Measurements from ENCODE around the gene YTHDF1.

YTHDF1 gene

DNA sequence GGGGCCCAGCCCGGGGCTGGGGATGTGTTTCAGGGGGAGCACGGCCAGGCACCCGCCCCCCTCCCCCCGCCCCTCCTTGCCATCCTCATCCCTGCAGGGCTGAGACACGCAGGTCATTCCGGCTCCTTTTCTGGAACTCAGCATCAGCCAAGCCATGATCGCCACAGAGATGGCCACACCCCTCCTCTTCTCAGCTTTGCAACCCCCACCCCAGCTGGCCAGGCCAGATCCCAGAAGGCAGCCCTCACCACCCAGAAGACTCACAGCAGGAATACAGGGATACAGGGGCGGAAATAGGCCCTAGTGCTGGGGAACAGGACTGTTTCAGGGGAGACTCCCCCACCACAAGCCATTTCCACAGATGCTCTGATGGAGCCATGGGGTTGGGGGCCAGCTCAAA, 33.5 kb downstream of the YTHDF1 start:
- no peak for DNase-seq

DNA sequence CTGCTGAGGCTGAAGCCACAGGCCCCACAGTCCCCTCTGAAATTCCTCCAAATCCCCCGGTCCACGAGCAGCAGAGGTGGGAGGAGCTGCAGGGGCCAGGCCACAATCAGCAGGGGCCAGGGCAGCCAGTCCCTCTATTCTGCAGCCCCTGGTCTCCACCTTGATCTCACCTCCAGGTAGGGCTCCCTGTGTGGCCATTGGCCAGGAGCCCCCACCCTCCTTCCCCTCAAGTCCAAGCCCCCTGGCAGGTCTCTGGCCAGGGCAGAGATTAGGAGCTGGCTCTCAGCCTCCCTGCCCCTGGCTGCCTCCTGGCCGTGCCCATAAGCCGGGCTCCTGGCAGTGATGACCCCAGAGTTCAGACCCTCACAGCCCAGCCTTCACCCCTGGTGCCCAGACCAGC, 34.7 kb downstream of the YTHDF1 start:
- no peak for DNase-seq

DNA sequence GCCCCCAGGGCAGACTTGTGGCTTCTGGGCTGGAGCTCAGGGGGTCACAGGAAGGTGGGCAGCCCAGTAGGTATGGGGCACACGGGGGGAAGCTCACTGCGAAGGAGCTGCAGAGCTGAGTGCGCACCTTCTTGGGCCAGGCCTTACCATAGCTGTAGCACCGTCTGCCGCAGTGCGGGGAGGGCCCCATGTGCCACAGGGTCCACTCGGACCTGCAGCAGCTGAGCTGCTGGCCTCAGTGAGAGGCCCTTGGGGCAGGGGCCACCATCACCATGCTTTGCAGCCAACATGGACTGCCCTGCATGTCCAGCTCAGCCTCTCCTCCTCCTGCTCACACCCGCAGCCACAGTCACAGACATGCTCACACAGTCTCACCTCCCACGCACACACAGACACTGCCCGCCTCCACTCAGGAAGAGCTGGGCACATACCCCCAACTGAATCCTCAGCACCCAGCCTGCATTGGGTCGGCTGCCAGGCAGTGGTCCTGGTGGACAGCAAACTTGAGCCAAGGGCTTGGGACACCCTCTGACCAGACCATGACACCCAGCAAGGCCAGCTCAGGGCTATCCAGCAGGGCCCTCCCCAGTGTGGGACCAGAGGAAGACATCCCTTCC, 35.3 kb downstream of the YTHDF1 start:
- DNase-seq, result no peak

DNA sequence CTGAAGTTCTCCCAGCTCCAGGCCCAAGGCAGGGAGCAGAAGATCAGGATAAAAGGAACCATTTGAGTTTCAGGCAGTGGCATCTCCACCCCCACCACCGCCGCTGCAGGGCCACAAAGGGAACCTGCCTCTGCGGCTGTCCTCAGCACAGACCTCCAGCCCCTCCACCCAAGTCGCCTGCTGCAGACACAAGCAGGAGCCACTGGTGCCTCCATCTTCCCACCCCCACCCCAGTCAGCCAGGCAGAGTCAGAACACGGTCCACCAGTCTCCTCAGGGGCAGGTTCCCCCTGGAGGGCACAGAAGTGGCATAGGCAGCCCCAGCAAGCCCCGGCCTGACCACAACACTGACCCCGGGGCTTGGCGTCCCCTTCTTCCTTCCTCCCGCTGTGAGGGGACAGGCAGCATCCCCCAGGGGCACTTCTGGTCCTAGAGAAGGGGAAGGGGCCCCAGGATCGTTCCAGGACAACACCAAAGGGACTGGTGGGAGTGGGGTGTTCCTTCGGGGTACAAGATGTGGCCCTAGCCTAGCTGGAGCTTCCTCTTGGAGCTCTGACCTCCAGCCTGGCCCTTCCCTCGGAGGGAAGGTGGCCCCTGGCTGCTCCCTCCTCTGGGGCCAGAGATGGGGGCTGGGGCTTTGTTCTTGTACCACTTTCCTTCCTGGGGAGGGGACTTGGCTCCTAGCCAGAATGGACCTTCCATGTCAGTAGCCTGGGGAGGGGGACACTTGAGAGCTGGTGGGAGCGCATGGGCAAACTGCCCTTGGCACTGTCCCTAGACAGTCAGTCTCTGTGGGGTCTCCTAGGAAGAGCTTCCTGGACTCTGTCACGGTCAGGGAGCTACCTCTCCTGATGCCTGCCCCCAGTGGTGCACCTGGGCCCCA, 36.0 kb downstream of the YTHDF1 start:
- no peak for DNase-seq

DNA sequence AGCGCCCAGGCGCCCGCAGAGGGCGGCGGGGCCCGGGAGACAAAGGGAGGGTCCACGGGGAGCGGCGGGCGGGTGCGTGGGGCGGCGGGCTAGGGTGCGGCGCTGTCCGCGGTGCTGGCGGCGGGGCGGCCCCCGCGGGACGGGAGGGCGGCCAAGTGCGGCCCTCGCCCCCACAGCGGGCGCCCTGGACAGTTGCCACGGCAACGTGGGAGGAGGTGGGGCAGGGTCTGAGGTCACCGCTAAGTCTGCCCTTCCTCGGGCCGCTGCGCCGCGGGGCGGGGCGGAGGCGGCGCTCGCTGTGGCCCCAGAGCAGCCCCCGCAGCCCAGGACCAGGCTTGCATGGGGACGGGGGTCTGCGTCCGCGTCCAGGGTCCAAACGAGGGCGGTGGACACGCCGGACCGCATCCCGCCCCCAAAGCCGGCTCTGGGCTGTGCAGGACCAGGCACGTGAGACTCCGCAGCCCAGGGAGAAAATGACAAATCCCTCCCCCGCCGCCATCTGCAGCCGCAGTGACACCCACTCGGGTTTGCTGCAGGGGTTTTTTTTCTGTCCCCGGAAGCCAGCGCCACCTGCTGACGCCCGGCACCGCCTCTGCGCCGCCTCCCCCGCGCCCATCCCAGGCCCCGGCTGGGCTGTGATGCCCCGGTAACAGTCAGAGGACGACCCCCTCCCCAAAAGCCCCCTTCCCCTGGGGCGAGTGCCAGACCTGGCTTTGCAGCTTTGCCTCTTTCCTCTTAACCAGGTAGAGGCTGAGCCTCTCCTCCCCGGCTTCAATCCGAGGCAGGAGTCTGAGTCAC, 36.8 kb downstream of the YTHDF1 start:
- peak; percentile 79 for DNase-seq

DNA sequence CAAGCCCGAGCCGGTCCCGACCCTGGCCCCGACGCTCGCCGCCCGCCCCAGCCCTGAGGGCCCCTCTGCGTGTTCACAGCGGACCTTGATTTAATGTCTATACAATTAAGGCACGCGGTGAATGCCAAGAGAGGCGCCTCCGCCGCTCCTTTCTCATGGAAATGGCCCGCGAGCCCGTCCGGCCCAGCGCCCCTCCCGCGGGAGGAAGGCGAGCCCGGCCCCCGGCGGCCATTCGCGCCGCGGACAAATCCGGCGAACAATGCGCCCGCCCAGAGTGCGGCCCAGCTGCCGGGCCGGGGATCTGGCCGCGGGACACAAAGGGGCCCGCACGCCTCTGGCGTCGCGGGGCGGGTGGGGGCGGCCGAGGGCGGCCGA, 37.5 kb downstream of the YTHDF1 start:
- no peak for DNase-seq

DNA sequence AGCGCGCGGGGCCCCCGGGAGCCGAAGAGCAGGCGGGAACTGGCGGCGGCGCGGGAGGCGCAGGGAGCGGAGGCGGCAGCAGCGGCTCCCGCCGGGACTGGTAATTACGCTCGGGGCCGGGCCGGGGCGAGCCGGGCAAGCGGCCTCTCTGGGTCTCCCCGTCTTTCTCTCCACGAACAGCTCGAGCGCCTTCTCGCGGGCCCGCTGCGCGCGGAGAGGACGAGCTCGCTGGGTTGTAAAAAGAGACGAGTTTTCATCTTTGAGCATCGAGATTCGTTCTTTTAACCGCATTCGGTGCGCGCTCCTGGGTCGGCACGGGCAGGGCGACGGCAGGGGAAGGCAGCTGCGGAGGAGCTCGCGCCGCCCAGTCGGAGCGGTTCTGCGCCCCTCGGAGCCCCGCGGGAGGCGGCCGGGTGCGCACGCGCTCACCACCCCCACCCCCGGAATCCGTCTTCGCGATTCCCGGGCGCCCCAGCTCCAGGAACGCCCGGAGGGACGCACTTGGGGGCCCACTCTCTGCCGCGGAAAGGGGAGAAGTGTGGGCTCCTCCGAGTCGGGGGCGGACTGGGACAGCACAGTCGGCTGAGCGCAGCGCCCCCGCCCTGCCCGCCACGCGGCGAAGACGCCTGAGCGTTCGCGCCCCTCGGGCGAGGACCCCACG, 38.0 kb downstream of the YTHDF1 start:
- peak; percentile 65 for DNase-seq

DNA sequence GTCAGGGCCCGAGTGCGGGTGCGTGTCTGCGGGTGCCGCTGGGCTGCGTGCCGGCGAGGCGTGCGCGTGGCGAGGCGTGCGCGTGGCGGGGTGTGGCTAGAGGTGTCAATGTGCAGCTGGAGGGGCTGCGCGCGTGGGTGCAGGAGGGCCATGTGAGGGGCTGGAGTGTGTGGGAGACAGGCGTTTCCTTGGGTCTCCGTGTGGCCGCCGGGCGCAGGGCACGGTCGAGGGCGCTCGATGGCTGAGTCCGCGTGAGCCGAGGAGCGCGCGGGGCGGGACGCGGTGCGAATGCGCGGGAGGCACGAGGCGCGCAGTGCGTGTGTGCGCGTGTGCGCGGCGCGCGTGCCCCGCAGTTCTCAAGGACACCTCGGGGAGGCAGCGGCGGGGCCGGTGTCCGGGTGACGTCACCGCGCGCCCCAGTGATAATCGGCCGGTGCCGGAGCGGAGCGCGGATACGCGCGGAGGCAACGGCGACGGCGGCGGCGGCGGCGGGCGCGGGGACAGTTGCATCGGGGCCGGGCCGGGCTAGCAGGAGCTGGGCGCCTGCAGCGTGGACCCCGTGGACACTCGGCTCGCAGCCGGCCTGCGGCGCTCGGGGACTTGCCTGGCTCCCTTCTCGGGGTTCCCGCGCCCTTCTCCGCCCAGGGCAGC, 38.7 kb downstream of the YTHDF1 start:
- peak; percentile 71 for DNase-seq

DNA sequence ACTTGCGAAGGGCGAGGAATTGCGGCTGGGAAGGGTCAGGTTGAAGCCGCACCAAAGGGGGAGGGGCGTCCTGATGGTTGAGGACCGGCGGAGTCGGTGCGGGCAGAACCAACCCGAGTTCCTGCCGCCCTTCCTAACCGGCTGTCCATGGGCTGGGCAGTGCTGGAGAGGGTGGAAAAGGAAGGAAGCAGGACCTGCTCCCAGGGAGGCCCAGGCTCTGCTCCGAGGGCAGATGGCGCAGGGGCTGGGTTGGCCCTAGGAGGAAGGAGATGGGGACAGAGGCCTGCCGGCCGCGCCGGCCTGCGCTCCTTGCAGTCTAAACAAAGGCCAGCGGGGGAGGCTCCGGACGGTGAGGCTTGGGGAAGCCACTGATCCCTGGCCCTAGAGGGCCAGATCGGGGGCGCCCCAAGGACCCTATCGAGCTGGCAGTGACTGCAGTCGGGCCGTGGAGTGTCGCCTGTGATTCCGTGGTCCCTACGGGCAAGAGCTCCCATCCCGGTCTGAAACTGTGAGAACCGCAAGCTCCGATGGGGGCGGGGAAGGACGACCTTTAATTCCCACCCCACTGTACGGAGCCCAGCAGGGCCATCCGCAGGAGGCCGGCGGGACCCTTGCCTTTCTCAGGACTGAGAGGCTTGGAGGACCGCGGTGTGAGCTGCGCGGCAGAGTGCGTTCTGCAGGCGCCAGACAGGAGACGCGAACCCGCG, 39.4 kb downstream of the YTHDF1 start:
- DNase-seq, result no peak

DNA sequence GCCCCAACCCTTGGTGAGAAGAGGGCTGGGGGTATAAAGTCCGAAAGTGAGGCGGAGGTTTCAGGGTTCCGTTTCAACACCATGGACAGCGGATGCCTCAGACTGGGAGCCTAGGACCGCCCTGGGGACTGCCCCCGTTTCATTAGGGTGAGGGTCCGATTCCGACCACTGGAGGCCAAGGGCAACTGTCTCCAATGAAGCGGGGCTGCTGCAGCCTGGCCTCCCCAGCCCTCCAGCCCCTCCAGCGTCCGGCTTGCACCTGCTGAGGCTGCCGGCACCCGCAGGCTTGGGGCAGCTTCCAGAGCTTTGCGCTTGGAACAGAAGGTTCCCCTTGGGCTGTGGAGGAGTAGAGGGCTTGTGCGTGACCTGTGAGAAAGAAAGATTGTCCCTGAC, 39.9 kb downstream of the YTHDF1 start:
- DNase-seq, result no peak

DNA sequence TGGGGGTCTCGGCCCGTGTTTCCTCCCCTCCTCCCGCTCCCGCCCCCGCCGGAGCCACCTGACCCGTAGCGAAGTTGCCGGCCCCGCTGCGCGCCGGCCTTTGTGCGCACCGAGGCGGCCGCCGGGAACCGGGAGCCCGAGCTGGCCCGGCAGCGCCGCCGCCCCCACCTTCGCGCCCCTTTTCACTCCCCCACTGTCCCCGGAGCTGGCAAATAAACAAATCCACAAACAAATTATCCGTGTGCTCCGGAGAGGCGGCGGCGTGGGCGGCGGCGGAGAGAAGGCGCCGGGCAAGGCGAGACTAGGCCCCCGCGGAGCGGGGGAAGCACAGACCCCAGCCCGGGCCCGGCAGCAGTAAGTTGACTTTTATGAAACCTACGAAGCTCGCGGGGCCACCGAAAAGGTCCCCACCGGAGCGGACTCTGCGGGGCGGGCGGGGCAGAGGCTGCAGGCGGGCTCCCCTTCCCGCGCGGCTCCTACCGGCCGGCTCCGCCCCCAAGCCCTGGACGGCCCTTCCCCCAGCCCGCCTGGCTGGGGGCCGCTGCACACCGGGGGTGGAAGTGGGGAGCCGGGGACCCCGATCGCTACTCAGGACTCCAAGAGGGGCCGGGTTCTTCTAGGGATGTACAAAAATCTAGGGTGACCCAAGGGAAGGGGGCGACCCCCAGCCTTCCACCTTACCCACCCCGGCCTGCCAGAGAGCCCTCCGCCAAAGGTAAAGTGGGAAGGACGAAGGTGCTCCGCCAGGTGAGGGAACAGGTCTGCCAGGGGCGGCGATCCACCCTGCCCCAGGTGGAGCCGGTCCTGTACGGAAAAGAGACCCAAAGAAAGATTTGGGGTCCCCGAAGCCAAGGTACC, 40.7 kb downstream of the YTHDF1 start:
- no peak for DNase-seq

DNA sequence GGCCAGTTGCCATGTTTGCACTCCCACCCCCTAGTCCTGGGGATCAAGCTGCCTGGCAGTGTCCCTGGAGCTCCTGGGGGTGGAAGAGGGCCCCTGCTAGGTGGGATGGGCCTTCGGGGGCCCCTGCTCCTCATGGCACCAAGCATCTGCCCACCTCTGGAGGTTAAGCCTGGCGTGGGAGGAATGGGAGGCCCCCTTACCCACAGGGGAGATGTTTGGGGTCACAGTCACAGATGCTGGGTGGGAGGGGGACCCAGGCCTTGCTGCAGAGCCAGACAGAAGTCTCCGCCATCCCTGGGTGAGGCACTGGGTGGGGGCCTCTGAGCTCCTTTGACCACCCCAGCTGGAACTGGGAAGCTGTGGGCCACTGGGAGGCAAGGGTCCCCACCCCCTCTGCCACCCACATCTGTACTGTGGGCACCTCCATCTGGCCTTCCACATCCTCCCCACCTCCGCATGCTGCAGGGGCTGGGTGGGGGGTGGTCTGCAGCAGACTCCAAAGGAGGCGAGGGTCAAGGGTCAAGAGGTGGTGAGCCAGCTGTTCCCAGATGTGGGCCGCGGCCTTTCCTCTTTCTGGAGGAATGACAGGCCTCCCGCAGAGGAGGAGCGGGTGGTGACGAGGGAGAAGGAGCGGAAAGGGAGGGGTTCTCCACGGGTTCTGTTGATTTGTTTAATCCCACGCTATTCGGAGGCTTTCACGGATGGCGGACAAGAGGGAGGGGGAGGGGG, 41.5 kb downstream of the YTHDF1 start:
- no peak for DNase-seq

DNA sequence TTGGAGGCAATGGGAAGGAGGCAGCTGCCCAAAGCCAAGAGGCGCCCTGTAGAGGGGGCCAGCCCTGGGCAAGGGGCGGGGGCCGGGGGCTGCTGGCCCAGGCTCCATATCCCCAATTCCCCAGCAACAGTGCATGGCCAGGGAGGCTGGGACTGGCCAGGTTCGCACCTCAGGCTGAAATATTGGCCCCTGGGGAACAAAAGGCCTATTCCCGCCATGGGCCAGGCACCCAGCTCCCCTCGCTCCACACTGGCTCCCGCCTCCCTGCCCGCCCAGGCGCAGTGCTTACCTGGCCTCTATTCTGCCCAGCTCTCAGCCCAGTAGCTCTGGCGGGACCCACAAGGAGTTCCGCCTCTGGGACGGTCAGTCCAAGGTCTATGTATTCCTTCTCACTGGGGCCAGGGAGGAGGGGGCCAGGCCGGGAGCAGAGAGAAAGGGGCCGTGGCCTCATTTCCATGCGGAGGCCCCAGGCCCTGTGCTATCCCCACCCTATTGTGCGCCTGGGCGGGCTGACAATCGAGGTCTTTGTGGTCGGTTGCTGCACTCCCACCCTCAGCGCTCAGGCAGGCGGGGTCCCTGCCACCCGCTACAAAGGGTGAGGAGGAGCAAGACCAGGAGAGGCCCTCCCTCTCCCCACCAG, 42.3 kb downstream of the YTHDF1 start:
- DNase-seq, result no peak

DNA sequence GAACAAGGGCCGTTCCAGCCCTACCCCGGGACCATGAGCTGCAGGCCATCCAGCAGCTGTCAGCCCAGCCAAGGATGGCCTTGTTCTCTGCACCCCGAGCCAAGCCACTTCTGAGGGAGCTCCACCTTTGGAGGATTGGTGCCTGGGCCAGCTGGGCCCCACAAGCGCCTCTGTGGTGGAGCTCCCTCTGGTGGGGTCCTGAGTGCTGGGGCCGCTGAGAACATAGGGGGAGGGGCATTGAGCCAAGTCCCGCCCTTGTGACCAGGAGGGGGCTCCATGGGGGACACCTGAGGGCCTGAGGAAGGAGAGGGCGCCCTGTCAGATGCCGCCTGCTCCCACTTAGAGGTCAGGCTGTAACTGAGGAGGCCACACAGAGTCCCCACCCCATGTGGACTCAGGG, 43.2 kb downstream of the YTHDF1 start:
- DNase-seq, result no peak

DNA sequence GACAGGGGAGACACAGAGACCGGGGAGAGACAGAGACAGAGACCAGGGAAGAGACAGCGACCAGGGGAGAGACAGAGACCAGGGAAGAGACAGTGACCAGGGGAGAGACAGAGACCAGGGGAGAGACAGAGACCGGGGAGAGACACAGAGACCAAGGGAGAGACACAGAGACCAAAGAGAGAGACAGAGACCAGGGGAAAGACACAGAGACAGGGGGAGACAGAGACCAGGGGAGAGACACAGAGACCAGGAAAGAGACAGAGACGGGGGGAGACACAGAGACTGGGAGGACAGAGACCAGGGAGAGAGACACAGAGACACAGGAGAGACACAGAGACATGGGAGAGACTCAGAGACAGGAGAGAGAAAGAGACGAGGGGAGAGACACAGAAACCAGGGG, 43.9 kb downstream of the YTHDF1 start:
- DNase-seq, result no peak

DNA sequence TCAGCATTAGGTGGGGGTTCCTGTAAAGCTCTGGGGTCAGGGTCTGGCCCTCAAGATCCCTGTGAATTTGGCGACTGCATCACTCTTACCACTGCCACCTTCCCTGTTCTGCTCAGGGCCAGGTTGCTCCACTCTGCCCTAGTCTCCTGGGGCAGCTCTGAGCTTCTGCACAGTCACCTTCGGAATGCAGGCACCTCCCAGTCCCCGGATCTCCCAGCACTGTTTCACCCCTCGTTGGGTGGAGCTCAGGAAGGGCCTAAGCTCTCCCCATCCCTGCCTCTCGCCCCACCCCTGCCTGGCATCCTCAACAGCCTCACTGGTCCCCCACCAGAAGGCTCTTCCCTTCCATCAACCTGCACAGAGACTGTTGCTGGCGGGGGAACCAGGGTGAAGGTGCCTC, 46.2 kb downstream of the YTHDF1 start:
- no peak for DNase-seq

DNA sequence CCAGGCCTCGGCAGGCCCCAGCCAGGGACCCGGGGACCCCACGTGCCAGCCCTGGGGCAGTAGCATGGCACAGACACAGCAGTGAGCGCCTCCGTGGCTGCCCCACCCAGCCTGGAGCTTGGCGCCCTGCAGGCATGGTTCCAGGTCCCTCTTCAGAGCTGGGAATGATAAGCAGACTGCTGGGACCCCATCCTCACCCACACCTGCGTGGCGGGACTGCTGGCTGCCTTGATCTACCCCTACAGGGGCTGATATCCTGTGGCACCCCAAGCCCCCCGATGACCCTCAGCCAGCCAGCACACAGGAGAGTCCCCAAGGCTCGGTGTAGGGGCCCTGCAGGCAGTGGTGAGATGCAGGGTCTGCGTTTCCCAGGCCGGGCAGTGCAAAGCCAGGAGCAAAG, 47.1 kb downstream of the YTHDF1 start:
- DNase-seq, result no peak

DNA sequence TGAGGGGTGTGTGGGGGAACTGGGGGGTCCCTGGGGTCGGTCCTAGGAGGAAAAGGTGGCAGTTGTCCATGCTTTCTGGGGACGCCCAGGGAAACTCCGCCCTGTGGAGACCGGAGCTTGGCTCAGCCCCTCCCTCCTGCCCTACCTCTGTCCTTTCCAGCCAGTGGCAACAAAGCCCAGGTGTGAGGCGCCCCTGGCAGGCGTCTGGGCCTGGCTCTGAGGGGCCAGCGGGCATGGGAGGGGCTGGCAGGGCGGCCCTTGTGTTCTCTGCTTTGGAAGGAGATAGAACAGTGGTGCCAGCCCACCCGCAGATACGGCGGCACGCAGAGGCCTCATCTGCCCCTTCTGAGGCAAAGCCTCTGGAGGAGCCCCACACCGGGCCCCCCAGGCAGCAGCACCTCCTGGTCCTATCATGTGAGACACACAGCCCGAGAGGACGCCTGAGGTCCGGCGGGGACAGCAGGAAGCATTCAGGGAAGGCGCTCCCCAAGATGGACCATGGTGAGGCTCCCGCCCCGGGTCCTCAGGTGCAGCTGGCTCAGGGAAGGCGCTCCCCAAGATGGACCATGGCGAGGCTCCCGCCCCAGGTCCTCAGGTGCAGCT, 47.9 kb downstream of the YTHDF1 start:
- DNase-seq, result no peak

Data from activated CD8-positive, alpha-beta memory T cell treated with anti-CD3 and anti-CD28 coated beads, Interleukin-2, amount 50 U/mL, for 48 hours (primary cell).